ENCODE results near the gene ARHGAP24. TPM values are rescaled to one million over a fixed set of nuclear protein-coding genes. Genes with fewer than 3 reads are reported as not detected.

The ARHGAP24 gene
- total RNA-seq (10 to 100 TPM in 1 of 2 donors, 1 to 10 TPM in 1; 1.8 to 15.2 TPM), polyA plus RNA-seq (1 to 10 TPM; 2.1 to 4.5 TPM)

- TF ChIP-seq, protein P1, sequence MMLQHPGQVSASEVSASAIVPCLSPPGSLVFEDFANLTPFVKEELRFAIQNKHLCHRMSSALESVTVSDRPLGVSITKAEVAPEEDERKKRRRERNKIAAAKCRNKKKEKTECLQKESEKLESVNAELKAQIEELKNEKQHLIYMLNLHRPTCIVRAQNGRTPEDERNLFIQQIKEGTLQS (IDR thresholded peaks at IDR 0.05), result no peak
- TF ChIP-seq RXRA (IDR thresholded peaks at IDR 0.05) (peak in 1 of 2 donors; percentile 43), NR2F2 (IDR thresholded peaks at IDR 0.05) (peak; percentile 33), YY1 (IDR thresholded peaks at IDR 0.05) (no peak), MAX (IDR thresholded peaks at IDR 0.05) (no peak), CTCF (IDR thresholded peaks at IDR 0.05; ENCODE audit: low read depth, low read length, missing input control) (no peak), JUND (IDR thresholded peaks at IDR 0.05) (peak in 1 of 2 donors; percentile 53), FOXA1 (IDR thresholded peaks at IDR 0.05) (no peak), HNF4A (conservative IDR thresholded peaks at IDR 0.05) (peak in 1 of 2 donors; percentile 46), GABPA (IDR thresholded peaks at IDR 0.05 in 1 of 2, conservative IDR thresholded peaks at IDR 0.05 in 1 of 2) (no peak), RAD21 (IDR thresholded peaks at IDR 0.05) (peak in 1 of 2 donors; percentile 17), HNF4G (IDR thresholded peaks at IDR 0.05) (no peak), FOXA2 (IDR thresholded peaks at IDR 0.05) (no peak), ZBTB33 (IDR thresholded peaks at IDR 0.05) (no peak), SP1 (IDR thresholded peaks at IDR 0.05) (no peak), TAF1 (conservative IDR thresholded peaks at IDR 0.05) (no peak), EGR1 (IDR thresholded peaks at IDR 0.05; ENCODE audit: low read depth in 2 of 2) (no peak)
- TF ChIP-seq, protein P2, sequence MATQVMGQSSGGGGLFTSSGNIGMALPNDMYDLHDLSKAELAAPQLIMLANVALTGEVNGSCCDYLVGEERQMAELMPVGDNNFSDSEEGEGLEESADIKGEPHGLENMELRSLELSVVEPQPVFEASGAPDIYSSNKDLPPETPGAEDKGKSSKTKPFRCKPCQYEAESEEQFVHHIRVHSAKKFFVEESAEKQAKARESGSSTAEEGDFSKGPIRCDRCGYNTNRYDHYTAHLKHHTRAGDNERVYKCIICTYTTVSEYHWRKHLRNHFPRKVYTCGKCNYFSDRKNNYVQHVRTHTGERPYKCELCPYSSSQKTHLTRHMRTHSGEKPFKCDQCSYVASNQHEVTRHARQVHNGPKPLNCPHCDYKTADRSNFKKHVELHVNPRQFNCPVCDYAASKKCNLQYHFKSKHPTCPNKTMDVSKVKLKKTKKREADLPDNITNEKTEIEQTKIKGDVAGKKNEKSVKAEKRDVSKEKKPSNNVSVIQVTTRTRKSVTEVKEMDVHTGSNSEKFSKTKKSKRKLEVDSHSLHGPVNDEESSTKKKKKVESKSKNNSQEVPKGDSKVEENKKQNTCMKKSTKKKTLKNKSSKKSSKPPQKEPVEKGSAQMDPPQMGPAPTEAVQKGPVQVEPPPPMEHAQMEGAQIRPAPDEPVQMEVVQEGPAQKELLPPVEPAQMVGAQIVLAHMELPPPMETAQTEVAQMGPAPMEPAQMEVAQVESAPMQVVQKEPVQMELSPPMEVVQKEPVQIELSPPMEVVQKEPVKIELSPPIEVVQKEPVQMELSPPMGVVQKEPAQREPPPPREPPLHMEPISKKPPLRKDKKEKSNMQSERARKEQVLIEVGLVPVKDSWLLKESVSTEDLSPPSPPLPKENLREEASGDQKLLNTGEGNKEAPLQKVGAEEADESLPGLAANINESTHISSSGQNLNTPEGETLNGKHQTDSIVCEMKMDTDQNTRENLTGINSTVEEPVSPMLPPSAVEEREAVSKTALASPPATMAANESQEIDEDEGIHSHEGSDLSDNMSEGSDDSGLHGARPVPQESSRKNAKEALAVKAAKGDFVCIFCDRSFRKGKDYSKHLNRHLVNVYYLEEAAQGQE (IDR thresholded peaks at IDR 0.05), result no peak
- Histone ChIP-seq H3K4me3 (ENCODE audit: low read depth in 1 of 3, low read length in 3 of 3) (peak within 1 kb of the TSS; percentile 23 to 52 (median 40)), H3K9me3 (ENCODE audit: control insufficient read depth in 4 of 4, low read length in 3 of 4) (no peaks in the 10 kb centered on the region), H3K27me3 (ENCODE audit: control insufficient read depth in 4 of 4, insufficient read depth in 4 of 4, low read length in 3 of 4) (no peaks in the 10 kb centered on the region), H3K36me3 (ENCODE audit: control insufficient read depth in 4 of 4, insufficient read depth in 3 of 4, low read depth in 1 of 4, low read length in 3 of 4) (no peaks in the 10 kb centered on the region), H3K9ac (ENCODE audit: low read depth in 1 of 2, low read length in 2 of 2) (no peak within 1 kb of the TSS), H3K4me1 (ENCODE audit: control insufficient read depth in 4 of 4, insufficient read depth in 4 of 4, low read length in 3 of 4) (peaks cover 0 to 10% (median 4%) of the 10 kb centered on the region in 4 donors), H3K27ac (ENCODE audit: low read depth in 1 of 2, low read length in 2 of 2) (peak within 1 kb of the TSS; percentile 9 to 59)
- WGBS, result 3% methylated on average over 41 of the region's 41 CpGs
- DNase-seq (ENCODE audit: low spot score), result peak; percentile 47
Measured at GRCh38 chr4:85474818-85475630, at the start of gene ARHGAP24. TSS of gene ARHGAP24 (plus strand) at chr4:85475150.

Data from liver (tissue), 9 donors.